ENCODE data around the gene LMO1. TPM values are rescaled to one million over a fixed set of nuclear protein-coding genes. Genes with fewer than 3 reads are reported as not detected.

Gene LMO1
- total RNA-seq, 2 experiments from 2014 or later, result not detected

DNA sequence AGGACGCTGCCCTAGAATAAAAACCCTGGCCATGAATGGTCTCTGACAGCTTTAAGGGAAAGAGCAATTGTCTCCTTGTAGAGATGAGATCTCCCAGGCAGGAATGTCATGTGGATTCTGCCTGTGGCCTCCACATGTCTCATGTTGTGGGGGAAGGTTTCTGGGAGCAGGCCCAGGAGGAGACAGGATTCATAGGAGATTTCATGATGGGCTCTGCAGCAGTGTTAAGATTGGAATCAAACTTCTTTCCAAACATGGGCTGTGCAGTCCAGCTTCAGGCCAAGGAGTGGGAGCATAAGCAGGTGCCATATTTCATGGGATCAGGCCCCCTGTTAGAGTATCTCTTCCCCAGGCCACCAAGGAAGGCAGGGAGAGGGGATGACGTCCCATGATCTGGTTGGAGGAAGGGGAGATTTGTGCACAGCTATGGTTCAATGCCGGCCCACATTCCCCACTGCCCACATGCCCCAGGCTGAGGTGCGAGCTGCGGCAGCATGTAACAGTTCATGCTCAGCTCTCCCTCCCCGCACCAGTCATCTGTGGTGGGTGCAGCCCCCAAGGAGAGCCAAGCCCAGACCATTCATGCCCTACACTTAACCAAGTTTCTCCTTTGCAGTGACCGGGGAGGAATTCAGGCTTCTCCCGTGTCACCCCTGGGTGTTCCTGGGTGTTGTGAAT, 42.5 kb downstream of the LMO1 start:
- Mint-ChIP-seq H3K9me3 (no peaks in the 10 kb centered on the region), H3K4me3 (no peak overlapping the region), H3K27me3 (peaks cover 4% of the 10 kb centered on the region), H3K27ac (no peak overlapping the region), H3K36me3 (ENCODE audit: low read depth) (no peaks in the 10 kb centered on the region), H3K4me1 (peaks cover 6% of the 10 kb centered on the region)
- CTCF ChIA-PET, result interaction anchor here (0.7 to 1.4 kb wide), 4 partner anchors 28 to 1788 kb away, joined by 3 to 6 read pairs (median 4); partner anchors contain the start of gene LMO1
- DNase-seq, result no peak
- POLR2A ChIA-PET, result no interaction called here

DNA sequence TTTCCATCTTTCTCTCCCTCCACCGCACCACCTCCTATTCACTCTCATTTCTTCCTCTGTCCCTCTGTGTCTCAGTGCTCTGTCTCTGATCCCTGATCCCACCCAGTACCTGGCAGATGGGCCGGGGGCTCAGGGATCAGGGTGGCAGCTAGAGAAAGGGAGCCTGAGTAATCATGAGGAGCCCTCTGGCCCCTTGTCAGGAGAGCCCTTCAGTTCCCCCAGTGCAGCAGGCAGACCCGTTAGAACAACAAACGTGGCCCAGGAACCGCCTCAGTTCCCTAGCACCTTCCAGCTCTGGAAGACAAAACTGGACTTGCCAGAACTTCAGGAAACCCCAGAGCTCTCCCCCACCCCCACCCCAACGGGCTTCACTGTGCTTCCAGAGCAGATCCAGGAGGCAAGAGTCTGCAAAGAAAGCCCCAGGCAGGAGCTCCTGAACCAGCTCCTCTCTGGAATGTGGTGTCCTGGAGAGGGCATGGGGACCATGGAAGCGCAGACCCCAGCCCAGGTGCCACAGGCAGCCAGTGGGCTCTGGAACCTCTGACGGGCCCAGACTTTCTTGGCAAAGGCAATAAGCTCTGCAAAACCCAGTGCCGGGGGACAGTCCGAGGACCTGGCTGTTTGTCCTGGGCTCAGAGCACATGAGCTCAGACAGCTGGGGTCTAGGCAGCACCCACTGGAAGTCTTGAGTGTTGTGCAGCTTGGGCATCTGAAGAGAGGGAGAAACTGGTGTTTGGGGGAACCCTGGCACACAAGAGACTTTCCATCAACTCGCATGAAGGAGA, 43.2 kb downstream of the LMO1 start:
- Mint-ChIP-seq H3K27me3 (peaks cover 4% of the 10 kb centered on the region), H3K27ac (no peak overlapping the region)
- POLR2A ChIA-PET, result no interaction called here

DNA sequence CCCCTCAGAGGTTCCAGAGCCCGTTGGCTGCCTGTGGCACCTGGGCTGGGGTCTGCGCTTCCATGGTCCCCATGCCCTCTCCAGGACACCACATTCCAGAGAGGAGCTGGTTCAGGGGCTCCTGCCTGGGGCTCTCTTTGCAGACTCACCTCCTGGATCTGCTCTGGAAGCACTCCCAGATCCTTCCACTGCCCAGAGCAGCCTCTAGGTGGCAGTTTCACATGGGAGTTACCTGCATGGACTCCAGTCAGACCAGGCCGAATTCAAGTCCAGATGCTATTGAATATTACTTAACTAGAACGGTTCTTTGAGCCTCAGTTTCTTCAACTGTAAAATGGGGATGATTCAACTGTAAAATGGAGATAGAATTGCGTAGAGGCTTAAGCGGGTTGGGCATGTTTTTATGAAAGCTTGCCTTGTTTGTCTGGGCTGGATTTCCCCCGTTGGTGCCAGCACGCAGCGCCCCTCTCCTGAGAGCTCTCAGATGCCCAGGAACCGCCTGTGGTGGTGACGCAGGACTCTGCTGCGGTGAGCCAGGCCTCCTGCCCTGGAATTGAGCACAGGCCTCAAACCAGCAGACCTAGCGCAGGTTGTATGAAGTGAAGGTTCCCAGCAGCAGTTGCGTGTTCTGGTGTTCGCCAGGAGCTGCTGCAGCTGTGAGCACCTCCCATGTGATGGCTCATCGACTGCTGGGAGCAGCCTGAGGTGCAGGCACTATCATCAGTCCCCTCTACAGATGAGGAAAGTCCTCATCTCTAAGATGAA, 44.2 kb downstream of the LMO1 start:
- Mint-ChIP-seq H3K27ac (no peak overlapping the region), H3K4me1 (peaks cover 6% of the 10 kb centered on the region), H3K4me3 (no peak overlapping the region), H3K27me3 (peaks cover 4% of the 10 kb centered on the region), H3K36me3 (ENCODE audit: low read depth) (no peaks in the 10 kb centered on the region), H3K9me3 (no peaks in the 10 kb centered on the region)
- ChIA-PET POLR2A (no interaction called here), CTCF (interaction anchor here (0.6 to 1.2 kb wide), 4 partner anchors 9 to 115 kb away, joined by 3 to 7 read pairs (median 4); partner anchors contain the start of gene LMO1)
- no peak for DNase-seq

More for the DNA sequence above, 43.2 kb downstream of the LMO1 start:
- peaks cover 6% of the 10 kb centered on the region for H3K4me1 Mint-ChIP-seq
- H3K9me3 Mint-ChIP-seq, result no peaks in the 10 kb centered on the region
- H3K4me3 Mint-ChIP-seq, result no peak overlapping the region
- no peaks in the 10 kb centered on the region for H3K36me3 Mint-ChIP-seq (ENCODE audit: low read depth)
- no peak for DNase-seq
- CTCF ChIA-PET, result interaction anchor here (0.7 to 1.4 kb wide), 6 partner anchors 10 to 1788 kb away, joined by 3 to 7 read pairs (median 4); partner anchors contain the start of gene LMO1

DNA sequence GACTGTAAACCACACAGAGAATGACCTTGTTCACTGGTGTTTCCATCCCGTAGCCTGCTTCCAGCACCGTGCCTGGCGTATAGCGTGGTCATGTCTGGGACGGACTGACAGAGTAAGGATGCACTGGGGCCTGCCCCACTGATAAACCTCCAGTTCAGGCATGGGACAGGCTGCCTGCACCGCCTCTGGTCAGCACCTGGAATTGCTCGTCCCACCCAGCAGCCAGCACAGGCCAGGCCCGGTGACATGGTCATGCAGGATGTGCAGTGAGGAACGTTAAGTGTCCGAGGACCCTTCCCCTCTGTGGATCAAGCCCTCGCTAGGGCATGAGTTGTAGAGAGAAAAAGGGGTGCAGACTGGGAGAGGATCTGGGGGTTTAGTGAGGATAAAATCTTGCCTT, 44.8 kb downstream of the LMO1 start:
- H3K27ac Mint-ChIP-seq, result no peak overlapping the region
- CTCF ChIA-PET, result interaction anchor here (0.9 kb wide), 1 partner anchor 60 kb away, joined by 3 read pairs; no protein-coding TSS in a partner anchor
- peaks cover 5% of the 10 kb centered on the region for H3K27me3 Mint-ChIP-seq
- DNase-seq, result no peak
- POLR2A ChIA-PET, result no interaction called here
- H3K9me3 Mint-ChIP-seq, result no peaks in the 10 kb centered on the region
- H3K4me3 Mint-ChIP-seq, result no peak overlapping the region
- H3K36me3 Mint-ChIP-seq (ENCODE audit: low read depth), result no peaks in the 10 kb centered on the region
- H3K4me1 Mint-ChIP-seq, result peaks cover 6% of the 10 kb centered on the region

DNA sequence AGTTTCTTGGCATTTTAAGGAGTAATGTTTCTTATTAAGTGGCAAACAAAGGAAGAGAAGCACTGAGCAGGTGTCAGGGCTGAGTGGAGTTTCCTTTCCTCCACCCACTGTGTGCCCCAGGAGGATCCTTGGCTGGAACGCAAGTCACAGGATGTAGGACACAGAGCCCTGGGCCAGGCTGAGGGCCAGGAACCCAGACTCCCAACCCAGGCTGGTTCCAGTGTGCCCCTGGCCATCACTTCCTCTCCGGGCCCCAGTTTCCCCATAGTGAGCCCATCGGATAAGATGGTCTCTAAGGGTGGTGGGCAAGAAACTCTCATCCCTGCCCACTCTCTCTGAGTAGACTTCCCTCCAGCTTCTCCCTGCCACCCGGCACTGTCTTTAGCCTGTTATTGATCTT, 45.3 kb downstream of the LMO1 start:
- no peaks in the 10 kb centered on the region for H3K9me3 Mint-ChIP-seq
- H3K27ac Mint-ChIP-seq, result no peak overlapping the region
- no peak overlapping the region for H3K4me3 Mint-ChIP-seq
- peaks cover 8% of the 10 kb centered on the region for H3K27me3 Mint-ChIP-seq
- ChIA-PET CTCF (no interaction called here), POLR2A (no interaction called here)
- no peaks in the 10 kb centered on the region for H3K36me3 Mint-ChIP-seq (ENCODE audit: low read depth)
- DNase-seq, result no peak
- peaks cover 3% of the 10 kb centered on the region for H3K4me1 Mint-ChIP-seq

DNA sequence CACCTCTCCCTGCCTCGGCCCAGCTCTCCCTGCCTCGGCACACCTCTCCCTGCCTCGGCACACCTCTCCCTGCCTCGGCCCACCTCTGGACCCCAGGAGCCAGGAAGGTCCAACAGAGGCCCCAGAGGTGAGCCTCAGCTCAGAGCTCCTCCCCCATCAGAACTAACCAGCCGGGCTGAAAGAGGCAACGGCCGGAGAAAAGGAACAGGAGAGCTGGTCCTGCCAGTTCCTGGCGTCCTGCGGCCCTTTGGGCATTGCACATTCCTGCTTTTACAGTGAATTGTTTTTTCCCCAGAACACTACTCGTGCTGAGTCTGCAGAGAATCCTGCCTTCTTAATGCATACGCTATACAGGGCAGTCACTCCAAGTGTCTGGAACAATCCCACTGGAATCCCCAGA, 45.8 kb downstream of the LMO1 start:
- Mint-ChIP-seq H3K4me3 (no peak overlapping the region), H3K27me3 (peaks cover 8% of the 10 kb centered on the region), H3K4me1 (no peaks in the 10 kb centered on the region), H3K36me3 (ENCODE audit: low read depth) (no peaks in the 10 kb centered on the region), H3K27ac (no peak overlapping the region), H3K9me3 (no peaks in the 10 kb centered on the region)
- POLR2A ChIA-PET, result no interaction called here
- DNase-seq, result no peak
- CTCF ChIA-PET, result no interaction called here

DNA sequence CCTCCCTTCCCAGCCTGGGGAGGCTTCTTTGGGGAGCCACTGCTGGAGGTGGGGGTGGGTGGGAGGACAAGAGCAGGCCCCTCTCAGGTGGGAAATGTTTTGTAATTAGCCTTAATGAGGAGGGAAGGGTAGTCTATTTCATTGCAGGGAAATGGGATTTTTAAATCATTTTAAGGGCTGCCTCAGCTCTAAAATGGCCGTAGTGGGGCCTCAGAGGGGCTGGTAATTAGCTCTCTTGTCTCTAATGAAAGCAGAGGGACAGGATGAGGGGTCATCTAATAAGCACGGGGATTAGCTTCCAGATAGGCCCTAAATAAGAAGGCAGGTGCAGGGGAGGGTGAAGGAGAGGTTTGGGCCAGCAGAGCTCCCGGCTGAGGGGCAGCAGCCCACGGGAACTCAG, 46.5 kb downstream of the LMO1 start:
- Mint-ChIP-seq H3K4me1 (no peaks in the 10 kb centered on the region), H3K27ac (no peak overlapping the region), H3K36me3 (ENCODE audit: low read depth) (no peaks in the 10 kb centered on the region), H3K9me3 (no peaks in the 10 kb centered on the region), H3K27me3 (peaks cover 7% of the 10 kb centered on the region), H3K4me3 (no peak overlapping the region)
- DNase-seq, result no peak
- ChIA-PET POLR2A (no interaction called here), CTCF (no interaction called here)

DNA sequence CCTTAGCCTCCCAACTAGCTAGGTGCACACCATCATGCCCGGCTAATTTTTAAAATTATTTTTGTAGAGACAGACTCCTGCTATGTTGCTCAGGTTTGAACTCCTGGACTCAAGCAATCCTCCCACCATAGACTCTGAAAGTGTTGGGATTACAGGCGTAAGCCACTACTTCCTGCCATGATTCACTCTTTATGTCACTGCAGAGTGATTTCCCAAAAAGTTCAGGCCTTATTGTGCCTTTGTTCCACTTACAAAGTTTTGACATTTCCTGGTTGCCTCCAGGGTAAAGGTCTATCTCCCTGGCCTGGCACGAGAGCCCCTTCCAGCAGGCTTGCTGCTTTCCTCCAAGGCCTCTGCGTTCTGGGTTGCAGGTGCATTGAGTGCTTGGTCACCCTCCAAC, 50.3 kb downstream of the LMO1 start:
- H3K27ac Mint-ChIP-seq, result no peak overlapping the region
- H3K27me3 Mint-ChIP-seq, result peaks cover 9% of the 10 kb centered on the region
- no peaks in the 10 kb centered on the region for H3K36me3 Mint-ChIP-seq (ENCODE audit: low read depth)
- no peak overlapping the region for H3K4me3 Mint-ChIP-seq
- DNase-seq, result no peak
- POLR2A ChIA-PET, result no interaction called here
- H3K4me1 Mint-ChIP-seq, result no peaks in the 10 kb centered on the region
- no peaks in the 10 kb centered on the region for H3K9me3 Mint-ChIP-seq
- CTCF ChIA-PET, result no interaction called here

DNA sequence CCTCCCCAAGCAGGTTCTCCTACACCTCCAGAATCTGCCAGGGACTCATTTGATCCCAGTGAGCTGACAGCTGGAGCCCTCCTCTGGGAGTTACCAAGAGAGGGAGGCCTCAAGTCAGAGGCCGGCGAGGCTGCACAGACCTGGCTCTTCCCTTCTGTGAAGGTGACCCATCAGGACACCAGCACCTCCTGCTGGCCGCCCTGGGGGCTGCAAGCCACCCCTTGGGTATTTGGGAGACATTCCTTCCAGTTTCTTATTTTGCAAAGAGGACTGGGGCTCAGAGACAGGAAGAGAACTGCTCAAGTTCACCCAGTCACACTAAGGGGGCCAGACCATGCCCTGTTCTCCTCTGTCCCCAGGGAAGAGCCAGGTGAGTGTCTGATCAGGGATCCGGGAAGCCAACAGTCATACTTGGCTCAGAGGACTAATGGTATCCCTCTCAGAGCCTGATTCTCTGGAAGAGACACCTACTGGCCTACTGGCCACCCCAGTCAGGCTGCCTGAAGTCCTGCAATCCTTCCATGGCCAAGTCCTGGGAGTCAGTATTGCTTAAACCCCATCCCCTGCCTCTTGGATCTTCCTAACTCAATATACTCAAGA, 54.4 kb downstream of the LMO1 start:
- Mint-ChIP-seq H3K36me3 (ENCODE audit: low read depth) (no peaks in the 10 kb centered on the region), H3K27me3 (peaks cover 26% of the 10 kb centered on the region), H3K9me3 (no peaks in the 10 kb centered on the region), H3K4me3 (no peak overlapping the region), H3K4me1 (no peaks in the 10 kb centered on the region), H3K27ac (no peak overlapping the region)
- peak; percentile 23 for DNase-seq
- CTCF ChIA-PET, result no interaction called here
- POLR2A ChIA-PET, result no interaction called here

DNA sequence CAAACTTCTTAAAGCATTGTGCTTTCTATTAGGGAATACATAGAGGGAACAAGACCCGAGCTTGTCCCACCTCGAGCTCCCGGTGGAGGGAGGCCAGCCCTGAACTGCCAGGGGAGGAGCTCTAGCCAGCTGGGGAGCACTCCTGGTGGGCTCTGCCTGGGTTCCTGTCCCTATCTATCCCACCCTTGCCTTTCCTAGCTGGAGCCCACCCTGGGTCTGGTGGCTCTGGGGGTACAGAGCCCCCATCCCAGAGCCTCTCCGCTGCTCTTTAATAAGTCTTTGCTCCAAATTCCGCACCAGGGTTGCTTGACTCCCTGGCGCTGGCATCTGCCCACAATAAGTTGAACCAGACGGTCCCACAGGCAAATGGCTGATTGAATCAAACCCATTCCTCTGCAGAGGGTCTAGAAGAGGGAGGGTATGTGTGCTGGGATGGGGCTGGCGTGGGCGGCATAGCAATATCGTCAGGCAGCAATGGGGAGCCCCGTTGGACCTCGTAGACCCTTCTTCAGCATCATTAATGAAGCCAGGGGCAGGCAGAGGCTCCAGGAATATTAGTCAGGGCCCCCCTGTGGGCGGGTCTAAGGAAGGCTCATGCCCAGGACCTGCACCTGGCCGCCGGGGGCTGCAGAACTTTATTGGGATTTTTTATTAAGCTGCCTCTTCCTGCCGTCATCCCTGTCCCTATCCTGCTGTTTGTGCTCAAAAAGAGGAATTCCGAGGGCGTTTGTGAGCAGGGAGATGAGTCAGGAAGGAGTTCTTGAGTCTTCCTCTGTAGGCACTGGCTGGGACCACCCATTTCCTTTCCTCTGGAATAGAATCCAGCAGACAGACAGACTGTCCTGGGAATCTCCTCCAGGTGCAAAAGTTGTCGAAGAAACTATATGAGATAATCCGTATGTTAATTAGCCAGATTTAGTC, 56.3 kb downstream of the LMO1 start:
- peaks cover 22% of the 10 kb centered on the region for H3K27me3 Mint-ChIP-seq
- H3K4me3 Mint-ChIP-seq, result no peak overlapping the region
- H3K9me3 Mint-ChIP-seq, result no peaks in the 10 kb centered on the region
- DNase-seq, result no peak
- H3K4me1 Mint-ChIP-seq, result no peaks in the 10 kb centered on the region
- CTCF ChIA-PET, result interaction anchor here (0.9 to 1.0 kb wide), 2 partner anchors 15 to 56 kb away, joined by 3 read pairs; partner anchors contain the start of gene LMO1
- H3K27ac Mint-ChIP-seq, result no peak overlapping the region
- POLR2A ChIA-PET, result no interaction called here
- H3K36me3 Mint-ChIP-seq (ENCODE audit: low read depth), result no peaks in the 10 kb centered on the region

DNA sequence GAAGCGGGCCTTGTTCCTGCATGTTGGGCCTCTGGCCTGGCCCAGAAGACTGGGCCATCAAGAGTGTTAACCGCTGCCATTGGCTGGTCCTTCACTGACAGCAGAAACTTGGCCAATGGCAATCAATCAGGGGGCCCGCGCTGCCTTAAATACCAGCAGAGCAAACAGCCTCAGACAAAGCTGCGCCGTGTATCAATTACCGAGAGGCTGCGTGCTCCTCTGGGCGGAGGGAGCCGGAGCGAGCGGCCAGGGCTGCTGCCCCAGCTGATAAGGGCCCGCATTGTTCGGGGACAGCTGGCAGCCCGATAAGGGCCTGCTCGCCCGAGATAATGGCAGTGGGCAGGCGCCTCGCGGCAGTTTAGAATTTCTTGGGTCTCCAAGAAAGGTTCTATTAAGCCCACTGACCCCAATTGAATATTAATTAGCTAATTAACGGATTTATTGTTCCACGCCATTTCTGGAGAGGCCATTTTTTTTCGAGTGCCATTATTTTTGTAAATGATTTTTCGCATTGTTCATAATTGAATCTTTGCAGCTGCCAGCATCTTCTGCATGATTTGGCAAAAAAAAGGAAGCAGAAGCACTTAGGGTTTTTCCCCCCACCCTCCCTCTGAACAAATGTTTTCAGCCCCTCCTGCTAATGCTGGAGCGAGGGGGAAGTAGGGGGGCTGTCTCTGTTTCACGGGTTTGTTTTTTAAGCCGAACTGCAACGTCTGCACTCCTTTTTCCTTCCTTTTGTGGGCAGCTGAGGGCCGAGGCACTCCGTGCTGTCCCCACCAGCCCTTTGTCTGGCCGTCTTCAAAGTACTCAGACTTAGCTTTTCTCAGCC, 57.2 kb downstream of the LMO1 start:
- ChIA-PET CTCF (interaction anchor here (0.9 kb wide), 1 partner anchor 57 kb away, joined by 3 read pairs; the partner anchor contains the start of gene LMO1), POLR2A (no interaction called here)
- Mint-ChIP-seq H3K4me3 (no peak overlapping the region), H3K27me3 (peaks cover 22% of the 10 kb centered on the region), H3K9me3 (no peaks in the 10 kb centered on the region), H3K4me1 (no peaks in the 10 kb centered on the region), H3K36me3 (ENCODE audit: low read depth) (no peaks in the 10 kb centered on the region), H3K27ac (no peak overlapping the region)
- no peak for DNase-seq

All from activated CD4-positive, alpha-beta memory T cell treated with anti-CD3 and anti-CD28 coated beads, Interleukin-2, amount 10 ng/mL, durations not matched to agents 7 days and 5 days (primary cell).